Osteoblast (primary cell): Measurements from ENCODE around the gene SLC12A7. TPM values are rescaled to one million over a fixed set of nuclear protein-coding genes. Genes with fewer than 3 reads are reported as not detected.

Experiments
- DNase-seq: peaks from one replicate; pipeline ENCODE4 v3.0.0; 2011; ENCODE audit warnings: low spot score, mixed read lengths; ENCODE audit not compliant: insufficient read length; ENCODE audit errors: missing footprints
- H2AFZ ChIP-seq: 2 replicates; pipeline ENCODE4 v1.6.0; 2011; ENCODE audit warnings: mild to moderate bottlenecking, low read length
- H3K27ac ChIP-seq: 2 replicates; pipeline ENCODE4 v1.5.1; 2011; ENCODE audit warnings: mild to moderate bottlenecking, low read depth, low read length, moderate library complexity
- H3K27me3 ChIP-seq: 2 replicates; pipeline ENCODE4 v1.6.0; 2012; ENCODE audit warnings: mild to moderate bottlenecking, control low read depth, inconsistent platforms, low read length, moderate library complexity; ENCODE audit not compliant: insufficient read depth
- H3K36me3 ChIP-seq: 2 replicates; pipeline ENCODE4 v1.5.1; 2011; ENCODE audit warnings: mild to moderate bottlenecking, low read length, control low read depth, moderate library complexity; ENCODE audit not compliant: insufficient read depth
- H3K4me1 ChIP-seq: 2 replicates; pipeline ENCODE4 v1.5.1; 2011; ENCODE audit warnings: mild to moderate bottlenecking, low read length, control low read depth, moderate library complexity; ENCODE audit not compliant: insufficient read depth
- H3K4me2 ChIP-seq: 2 replicates; pipeline ENCODE4 v1.6.0; 2011; ENCODE audit warnings: mild to moderate bottlenecking, low read length; ENCODE audit not compliant: insufficient read depth
- H3K4me3 ChIP-seq: fragments of 200-600 bp; sonication (generic); 3 replicates; pipeline ENCODE4 v1.5.1; 2012; ENCODE audit warnings: mild to moderate bottlenecking, low read length, inconsistent platforms; ENCODE audit not compliant: insufficient read depth
- H3K79me2 ChIP-seq: 2 replicates; pipeline ENCODE4 v1.6.0; 2012; ENCODE audit warnings: mild to moderate bottlenecking, low read length, control low read depth, inconsistent platforms; ENCODE audit not compliant: insufficient read depth
- H3K9me3 ChIP-seq: 2 replicates; pipeline ENCODE4 v1.5.1; 2011; ENCODE audit warnings: low read depth, low read length, control low read depth
- H4K20me1 ChIP-seq: 2 replicates; pipeline ENCODE4 v1.6.0; 2012; ENCODE audit warnings: mild to moderate bottlenecking, low read length, control low read depth; ENCODE audit not compliant: insufficient read depth
- total RNA-seq: library from RNA; depleted of rRNA; stranded (reverse); fragments of >200 nt; gene quantifications from 2 replicates; pipeline ENCODE4 v1.2.3, GENCODE V29; 2012
- TF ChIP-seq, protein P1 (sequence below): IDR thresholded peaks from 2 replicates; pipeline ENCODE4 v1.5.1; 2011; ENCODE audit warnings: mild to moderate bottlenecking, low read depth, low read length, moderate library complexity; ENCODE audit errors: extremely low read depth

SLC12A7 gene
- total RNA-seq, 1 donor = 6.9 TPM

DNA sequence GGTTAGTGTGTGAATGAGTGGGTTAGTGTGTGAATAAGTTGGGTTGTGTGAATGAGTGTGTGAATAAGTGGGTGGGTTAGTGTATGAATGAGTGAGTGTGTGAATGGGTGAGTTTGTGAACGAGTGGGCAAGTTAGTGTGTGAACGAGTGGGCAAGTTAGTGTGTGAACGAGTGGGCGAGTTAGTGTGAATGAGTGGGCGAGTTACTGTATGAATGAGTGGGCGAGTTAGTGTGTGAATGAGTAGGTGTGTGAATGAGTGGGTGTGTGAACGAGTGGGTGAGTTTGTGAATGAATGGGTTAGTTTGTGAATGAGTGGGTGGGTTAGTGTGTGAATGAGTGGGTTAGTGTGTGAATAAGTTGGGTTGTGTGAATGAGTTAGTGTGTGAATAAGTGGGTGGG lies 68.5 kb downstream of the SLC12A7 start:
- no peak for DNase-seq
- Histone ChIP-seq H3K4me1 (no peaks in the 10 kb centered on the region), H3K36me3 (no peaks in the 10 kb centered on the region), H3K4me2 (no peak overlapping the region), H3K27me3 (no peaks in the 10 kb centered on the region), H4K20me1 (no peaks in the 10 kb centered on the region), H3K4me3 (no peak overlapping the region), H3K79me2 (no peaks in the 10 kb centered on the region), H3K9me3 (no peaks in the 10 kb centered on the region), H3K27ac (no peak overlapping the region), H2AFZ (no peak overlapping the region)
- TF ChIP-seq, protein P1, sequence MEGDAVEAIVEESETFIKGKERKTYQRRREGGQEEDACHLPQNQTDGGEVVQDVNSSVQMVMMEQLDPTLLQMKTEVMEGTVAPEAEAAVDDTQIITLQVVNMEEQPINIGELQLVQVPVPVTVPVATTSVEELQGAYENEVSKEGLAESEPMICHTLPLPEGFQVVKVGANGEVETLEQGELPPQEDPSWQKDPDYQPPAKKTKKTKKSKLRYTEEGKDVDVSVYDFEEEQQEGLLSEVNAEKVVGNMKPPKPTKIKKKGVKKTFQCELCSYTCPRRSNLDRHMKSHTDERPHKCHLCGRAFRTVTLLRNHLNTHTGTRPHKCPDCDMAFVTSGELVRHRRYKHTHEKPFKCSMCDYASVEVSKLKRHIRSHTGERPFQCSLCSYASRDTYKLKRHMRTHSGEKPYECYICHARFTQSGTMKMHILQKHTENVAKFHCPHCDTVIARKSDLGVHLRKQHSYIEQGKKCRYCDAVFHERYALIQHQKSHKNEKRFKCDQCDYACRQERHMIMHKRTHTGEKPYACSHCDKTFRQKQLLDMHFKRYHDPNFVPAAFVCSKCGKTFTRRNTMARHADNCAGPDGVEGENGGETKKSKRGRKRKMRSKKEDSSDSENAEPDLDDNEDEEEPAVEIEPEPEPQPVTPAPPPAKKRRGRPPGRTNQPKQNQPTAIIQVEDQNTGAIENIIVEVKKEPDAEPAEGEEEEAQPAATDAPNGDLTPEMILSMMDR = no peak

DNA sequence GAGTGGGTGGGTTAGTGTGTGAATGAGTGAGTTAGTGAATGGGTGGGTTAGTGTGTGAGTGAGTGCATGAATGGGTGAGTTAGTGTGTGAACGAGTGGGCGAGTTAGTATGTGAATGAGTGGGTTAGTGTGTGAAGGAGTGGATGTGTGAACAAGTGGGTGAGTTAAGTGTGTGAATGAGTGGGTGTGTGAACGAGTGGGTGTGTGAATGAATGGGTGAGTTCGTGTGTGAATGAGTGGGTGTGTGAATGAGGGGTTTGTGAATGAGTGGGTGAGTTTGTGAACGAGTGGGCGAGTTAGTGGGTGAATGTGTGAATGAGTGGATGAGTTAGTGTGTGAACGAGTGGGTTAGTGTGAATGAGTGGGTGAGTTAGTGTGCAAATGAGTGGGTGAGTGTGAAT lies 69.2 kb downstream of the SLC12A7 start:
- Histone ChIP-seq H2AFZ (no peak overlapping the region), H3K4me1 (no peaks in the 10 kb centered on the region), H4K20me1 (no peaks in the 10 kb centered on the region), H3K4me2 (no peak overlapping the region), H3K9me3 (no peaks in the 10 kb centered on the region), H3K4me3 (no peak overlapping the region), H3K36me3 (no peaks in the 10 kb centered on the region), H3K79me2 (no peaks in the 10 kb centered on the region), H3K27ac (no peak overlapping the region), H3K27me3 (no peaks in the 10 kb centered on the region)
- no peak for DNase-seq
- TF ChIP-seq, protein P1 = no peak

GRCh38 chr5:1041225-1042143 lies 70.4 kb downstream of the SLC12A7 start:
- DNase-seq = peak; percentile 26
- Histone ChIP-seq H3K79me2 (no peaks in the 10 kb centered on the region), H3K27me3 (no peaks in the 10 kb centered on the region), H3K27ac (no peak overlapping the region), H3K4me3 (no peak overlapping the region), H3K4me2 (no peak overlapping the region), H4K20me1 (no peaks in the 10 kb centered on the region), H3K4me1 (no peaks in the 10 kb centered on the region), H2AFZ (no peak overlapping the region), H3K9me3 (no peaks in the 10 kb centered on the region), H3K36me3 (no peaks in the 10 kb centered on the region)
- TF ChIP-seq, protein P1 = no peak

GRCh38 chr5:1040571-1040970 lies 71.3 kb downstream of the SLC12A7 start:
- no peaks in the 10 kb centered on the region for H3K9me3 ChIP-seq
- H3K79me2 ChIP-seq = no peaks in the 10 kb centered on the region
- peak; percentile 32 for DNase-seq
- H4K20me1 ChIP-seq = no peaks in the 10 kb centered on the region
- H3K4me1 ChIP-seq = no peaks in the 10 kb centered on the region
- no peak overlapping the region for H3K4me2 ChIP-seq
- H3K4me3 ChIP-seq = no peak overlapping the region
- H3K36me3 ChIP-seq = no peaks in the 10 kb centered on the region
- no peak overlapping the region for H2AFZ ChIP-seq
- no peak overlapping the region for H3K27ac ChIP-seq
- TF ChIP-seq, protein P1 = no peak
- no peaks in the 10 kb centered on the region for H3K27me3 ChIP-seq
